GM18519 (cell line): ENCODE measurements around the gene MRM1.
"Not testable (repeated sequence)": the region's sequence is repeated elsewhere in the genome, so short reads cannot be mapped to it uniquely, and the experiment has no call there.

ENCODE experiments used
- ATAC-seq: cut with Tn5 transposase; IDR thresholded peaks from one replicate; pipeline ENCODE4 v1.9.1; 2021; ENCODE audit warnings: mild to moderate bottlenecking, moderate library complexity; ENCODE audit not compliant: unreplicated experiment, low FRiP score

The MRM1 gene

GRCh38 chr17:36600465-36600864 lies 918 bp upstream of the MRM1 start:
- no peak for ATAC-seq

- ATAC-seq, result no peak
Observed at GRCh38 chr17:36600936-36601302, 464 bp upstream of the MRM1 start.

GRCh38 chr17:36602030-36602748 lies 806 bp downstream of the MRM1 start:
- ATAC-seq, result no peak

- no peak for ATAC-seq
Observed at GRCh38 chr17:36602924-36603384, 1.6 kb downstream of the MRM1 start.

GRCh38 chr17:36605028-36605427 lies 3.6 kb downstream of the MRM1 start:
- not testable (repeated sequence) for ATAC-seq

GRCh38 chr17:36608280-36608679 lies 6.9 kb downstream of the MRM1 start:
- no peak for ATAC-seq

- no peak for ATAC-seq
Observed at GRCh38 chr17:36608794-36609497, 7.6 kb downstream of the MRM1 start.

GRCh38 chr17:36609498-36609862 lies 8.1 kb downstream of the MRM1 start:
- ATAC-seq, result no peak

- no peak for ATAC-seq
Observed at GRCh38 chr17:36610474-36610873, 9.1 kb downstream of the MRM1 start.

GRCh38 chr17:36611345-36612072 lies 10.1 kb downstream of the MRM1 start:
- ATAC-seq, result no peak

- no peak for ATAC-seq
Observed at GRCh38 chr17:36612323-36612722, 10.9 kb downstream of the MRM1 start.

GRCh38 chr17:36613155-36613554 lies 11.8 kb downstream of the MRM1 start:
- no peak for ATAC-seq

GRCh38 chr17:36614081-36614480 lies 12.7 kb downstream of the MRM1 start:
- ATAC-seq, result no peak

GRCh38 chr17:36614933-36615332 lies 13.6 kb downstream of the MRM1 start:
- no peak for ATAC-seq

- no peak for ATAC-seq
Observed at GRCh38 chr17:36616061-36617029, 15.0 kb downstream of the MRM1 start.

GRCh38 chr17:36617773-36618172 lies 16.4 kb downstream of the MRM1 start:
- ATAC-seq, result no peak

GRCh38 chr17:36623281-36623680 lies 21.9 kb downstream of the MRM1 start:
- no peak for ATAC-seq

- no peak for ATAC-seq
Observed at GRCh38 chr17:36625188-36625587, 23.8 kb downstream of the MRM1 start.

GRCh38 chr17:36627101-36627500 lies 25.7 kb downstream of the MRM1 start:
- no peak for ATAC-seq

GRCh38 chr17:36628576-36628975 lies 27.2 kb downstream of the MRM1 start:
- ATAC-seq, result no peak
